Breast epithelium (tissue), 3 donors: ENCODE data around the gene GNG7.

Source experiments
- CTCF ChIP-seq, 3 donors: fragments of 450-650 bp; IDR thresholded peaks; one replicate each; pipeline ENCODE4 v1.5.1; 2016 to 2017; ENCODE audit warnings: antibody characterized with exemption in 3 of 3, mild to moderate bottlenecking in 3 of 3, moderate library complexity in 3 of 3
- POLR2A ChIP-seq: fragments of 450-650 bp; IDR thresholded peaks from one replicate; pipeline ENCODE4 v1.6.1; 2016; ENCODE audit warnings: antibody characterized with exemption, mild to moderate bottlenecking, moderate library complexity

GRCh38 chr19:2720777-2721569, 18.5 kb upstream of the GNG7 start, which contains the start of gene DIRAS1:
- TF ChIP-seq CTCF (IDR thresholded peaks at IDR 0.05) (no peak), POLR2A (no peak)
